DND-41 (cell line): Measurements from ENCODE around the gene DPM3.
"Not testable (repeated sequence)": the region's sequence is repeated elsewhere in the genome, so short reads cannot be mapped to it uniquely, and the experiment has no call there.

Source experiments
- ATAC-seq: fragments of 200-7000 bp; cut with Tn5 transposase; 3 replicates; pipeline ENCODE4 v1.9.1; 2021; ENCODE audit warnings: low read depth; ENCODE audit not compliant: insufficient read depth
- DNase-seq: peaks from one replicate; pipeline ENCODE4 v3.0.0-alpha.2; 2020
- H2AFZ ChIP-seq: 2 replicates; pipeline ENCODE4 v1.6.0; 2012; ENCODE audit warnings: low read depth, low read length
- H3K27ac ChIP-seq: 2 replicates; pipeline ENCODE4 v1.5.1; 2012; ENCODE audit warnings: low read length, inconsistent platforms
- H3K27me3 ChIP-seq: fragments of 200-600 bp; sonication (generic); 2 replicates; pipeline ENCODE4 v1.6.0; 2012; ENCODE audit warnings: low read length, mild to moderate bottlenecking, inconsistent platforms; ENCODE audit not compliant: insufficient read depth, poor library complexity
- H3K36me3 ChIP-seq: 2 replicates; pipeline ENCODE4 v1.5.1; 2012; ENCODE audit warnings: low read length, inconsistent platforms; ENCODE audit not compliant: insufficient read depth
- H3K4me1 ChIP-seq: 2 replicates; pipeline ENCODE4 v1.5.1; 2012; ENCODE audit warnings: mild to moderate bottlenecking, low read length; ENCODE audit not compliant: insufficient read depth
- H3K4me2 ChIP-seq: 2 replicates; pipeline ENCODE4 v1.6.0; 2012; ENCODE audit warnings: mild to moderate bottlenecking, moderate library complexity, low read length, inconsistent platforms; ENCODE audit not compliant: insufficient read depth
- H3K4me3 ChIP-seq, 2 experiments: fragments of 200-600 bp in 1 of 2; shearing (Covaris generic) in 1 of 2; 2 replicates each; pipeline ENCODE4 v1.5.1; 2012 to 2016; ENCODE audit warnings: inconsistent platforms in 2 of 2, low read length in 2 of 2, mild to moderate bottlenecking in 2 of 2, low read depth in 1 of 2, moderate library complexity in 1 of 2
- H3K79me2 ChIP-seq: 2 replicates; pipeline ENCODE4 v1.6.0; 2012; ENCODE audit warnings: low read length, inconsistent platforms; ENCODE audit not compliant: insufficient read depth
- H3K9ac ChIP-seq: 2 replicates; pipeline ENCODE4 v1.6.0; 2012; ENCODE audit warnings: low read depth, mild to moderate bottlenecking, inconsistent platforms, low read length, moderate library complexity
- H3K9me3 ChIP-seq: 2 replicates; pipeline ENCODE4 v1.5.1; 2012; ENCODE audit warnings: low read length, moderate library complexity, mild to moderate bottlenecking, inconsistent platforms; ENCODE audit not compliant: insufficient read depth, severe bottlenecking
- H4K20me1 ChIP-seq: 2 replicates; pipeline ENCODE4 v1.6.0; 2012; ENCODE audit warnings: low read length; ENCODE audit not compliant: insufficient read depth
- CTCF ChIP-seq: IDR thresholded peaks from 2 replicates; pipeline ENCODE4 v1.5.1; 2012; ENCODE audit warnings: borderline replicate concordance, low read length, moderate library complexity, mild to moderate bottlenecking; ENCODE audit not compliant: poor library complexity, severe bottlenecking; ENCODE audit errors: extremely low read depth
- EZH2 ChIP-seq: IDR thresholded peaks from 3 replicates; pipeline ENCODE4 v1.6.1; 2012; ENCODE audit warnings: borderline replicate concordance, low read depth, mild to moderate bottlenecking, moderate library complexity, low read length, inconsistent platforms; ENCODE audit not compliant: severe bottlenecking

Gene DPM3, protein sequence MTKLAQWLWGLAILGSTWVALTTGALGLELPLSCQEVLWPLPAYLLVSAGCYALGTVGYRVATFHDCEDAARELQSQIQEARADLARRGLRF

DNA sequence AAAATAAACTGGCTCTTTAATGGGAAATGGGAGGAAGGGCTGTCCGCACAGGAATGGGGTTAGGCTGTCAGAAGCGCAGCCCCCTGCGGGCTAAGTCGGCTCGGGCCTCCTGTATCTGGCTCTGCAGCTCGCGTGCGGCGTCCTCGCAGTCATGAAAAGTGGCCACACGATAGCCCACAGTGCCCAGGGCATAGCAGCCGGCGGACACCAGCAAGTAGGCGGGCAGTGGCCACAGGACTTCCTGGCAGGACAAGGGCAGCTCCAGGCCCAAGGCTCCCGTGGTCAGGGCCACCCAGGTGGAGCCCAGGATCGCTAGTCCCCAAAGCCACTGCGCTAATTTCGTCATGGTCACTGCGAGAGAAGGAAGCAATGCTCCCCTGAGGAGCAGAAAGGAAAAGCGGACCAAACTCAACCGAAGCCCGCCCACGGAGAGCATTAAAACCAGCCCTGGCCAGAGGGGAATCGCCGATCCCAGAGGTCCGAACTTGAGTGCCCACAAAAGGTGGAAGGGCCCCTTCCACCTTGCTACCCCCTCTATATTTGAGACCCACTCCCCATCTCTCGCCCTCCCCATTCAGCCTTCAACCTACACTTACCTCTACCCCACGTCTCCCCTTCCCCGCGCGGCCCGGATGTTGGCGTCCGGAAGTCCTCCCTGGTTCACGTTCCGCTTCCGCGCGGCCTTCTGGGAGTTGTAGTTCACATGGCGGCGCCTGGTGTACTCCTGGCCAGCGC lies at the start of gene DPM3:
Gene DPM3, minus strand, starts transcription at position 637 of the 735 bp plus-strand sequence. Its CDS starts 291 bp downstream, at position 346.
- DNase-seq, result peak; percentile 89
- H3K27ac ChIP-seq, result peak within 1 kb of the TSS; percentile 86
- TF ChIP-seq CTCF (no peak), EZH2 (no peak)
- peaks cover 46% of the 10 kb centered on the region for H3K4me1 ChIP-seq
- H3K9ac ChIP-seq, result peak within 1 kb of the TSS; percentile 89
- H4K20me1 ChIP-seq, result peaks cover 11% of the 10 kb centered on the region; the same call in 1 of the 2 replicates
- peaks cover 37% of the 10 kb centered on the region for H3K79me2 ChIP-seq
- peak within 1 kb of the TSS; percentile 93 for H2AFZ ChIP-seq
- no peaks in the 10 kb centered on the region for H3K27me3 ChIP-seq
- H3K36me3 ChIP-seq, result peaks cover 19% of the 10 kb centered on the region
- H3K4me3 ChIP-seq, result peak within 1 kb of the TSS; percentile 88 to 93
- peak within 1 kb of the TSS; percentile 88 for H3K4me2 ChIP-seq
- ATAC-seq, result peak; percentile 81
- H3K9me3 ChIP-seq, result no peaks in the 10 kb centered on the region

DNA sequence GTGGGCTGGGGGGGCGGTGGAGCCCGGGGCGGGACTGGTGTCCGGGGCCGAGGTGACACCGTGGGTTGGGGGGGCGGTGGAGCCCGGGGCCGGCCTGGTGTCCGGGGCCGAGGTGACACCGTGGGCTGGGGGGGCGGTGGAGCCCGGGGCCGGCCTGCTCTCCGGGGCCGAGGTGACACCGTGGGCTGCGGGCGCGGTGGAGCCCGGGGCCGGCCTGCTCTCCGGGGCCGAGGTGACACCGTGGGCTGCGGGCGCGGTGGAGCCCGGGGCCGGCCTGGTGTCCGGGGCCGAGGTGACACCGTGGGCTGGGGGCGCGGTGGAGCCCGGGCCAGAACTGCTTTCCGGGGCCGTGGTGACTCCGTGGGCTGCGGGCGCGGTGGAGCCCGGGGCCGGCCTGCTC lies 49.6 kb upstream of the DPM3 start:
- peaks cover 20% of the 10 kb centered on the region for H3K4me1 ChIP-seq
- not testable (repeated sequence) for H3K27ac ChIP-seq, H3K79me2 ChIP-seq

GRCh38 chr1:155188268-155188667 lies 47.9 kb upstream of the DPM3 start:
- ATAC-seq, result peak; percentile 36; the same call in 1 of the 3 replicates
- DNase-seq, result no peak
- Histone ChIP-seq H3K27me3 (no peaks in the 10 kb centered on the region), H3K36me3 (no peaks in the 10 kb centered on the region), H3K27ac (no peak overlapping the region), H3K4me1 (peaks cover 7% of the 10 kb centered on the region), H3K79me2 (no peaks in the 10 kb centered on the region), H3K9me3 (no peaks in the 10 kb centered on the region), H3K4me2 (no peak overlapping the region), H2AFZ (no peak overlapping the region), H4K20me1 (no peaks in the 10 kb centered on the region), H3K4me3 (no peak overlapping the region), H3K9ac (no peak overlapping the region)
- TF ChIP-seq EZH2, result no peak
- TF ChIP-seq CTCF, result no peak

More for the DNA sequence above, 49.6 kb upstream of the DPM3 start:
- ATAC-seq, H4K20me1 ChIP-seq, H3K27me3 ChIP-seq, H3K4me3 ChIP-seq, DNase-seq, H3K4me2 ChIP-seq, H3K9me3 ChIP-seq, H2AFZ ChIP-seq, H3K36me3 ChIP-seq, H3K9ac ChIP-seq: not testable (repeated sequence)

- ATAC-seq (no peak), DNase-seq (no peak)
- no peak overlapping the region for H2AFZ ChIP-seq
- H3K9ac ChIP-seq, result no peak overlapping the region
- no peaks in the 10 kb centered on the region for H3K9me3 ChIP-seq
- peaks cover under 1% of the 10 kb centered on the region; the same call in 1 of the 2 replicates for H3K4me1 ChIP-seq
- H4K20me1 ChIP-seq, result no peaks in the 10 kb centered on the region
- no peaks in the 10 kb centered on the region for H3K79me2 ChIP-seq
- H3K4me3 ChIP-seq, result no peak overlapping the region
- no peak for TF ChIP-seq EZH2
- no peak for TF ChIP-seq CTCF
- H3K36me3 ChIP-seq, result no peaks in the 10 kb centered on the region
- no peaks in the 10 kb centered on the region for H3K27me3 ChIP-seq
- no peak overlapping the region for H3K27ac ChIP-seq
- no peak overlapping the region for H3K4me2 ChIP-seq
Measured at GRCh38 chr1:155187456-155187891, 47.1 kb upstream of the DPM3 start.
